ENCODE results near the gene IGF2BP1.
"Not testable (repeated sequence)": the region's sequence is repeated elsewhere in the genome, so short reads cannot be mapped to it uniquely, and the experiment has no call there.

IGF2BP1 gene

DNA sequence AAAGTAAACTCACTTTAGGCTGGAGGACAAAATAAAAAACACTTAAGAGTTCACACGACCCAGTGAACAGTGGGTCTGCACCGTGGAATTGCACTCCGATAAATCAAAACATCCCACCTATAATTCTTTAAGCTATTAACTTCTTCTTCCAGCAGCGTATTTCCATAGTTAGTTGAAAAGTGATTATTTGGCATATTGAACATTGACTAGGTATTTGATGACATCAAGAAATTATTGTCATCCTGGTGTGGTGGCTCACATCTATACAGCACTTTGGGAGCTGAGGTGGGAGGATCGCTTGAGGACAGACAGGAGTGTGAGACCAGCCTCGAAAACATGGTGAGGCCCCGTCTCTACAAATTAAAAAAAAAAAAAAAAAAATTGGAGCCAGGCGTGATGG, 23.4 kb downstream of the IGF2BP1 start:
- no peak for DNase-seq (ENCODE audit: low read depth, low spot score)

DNA sequence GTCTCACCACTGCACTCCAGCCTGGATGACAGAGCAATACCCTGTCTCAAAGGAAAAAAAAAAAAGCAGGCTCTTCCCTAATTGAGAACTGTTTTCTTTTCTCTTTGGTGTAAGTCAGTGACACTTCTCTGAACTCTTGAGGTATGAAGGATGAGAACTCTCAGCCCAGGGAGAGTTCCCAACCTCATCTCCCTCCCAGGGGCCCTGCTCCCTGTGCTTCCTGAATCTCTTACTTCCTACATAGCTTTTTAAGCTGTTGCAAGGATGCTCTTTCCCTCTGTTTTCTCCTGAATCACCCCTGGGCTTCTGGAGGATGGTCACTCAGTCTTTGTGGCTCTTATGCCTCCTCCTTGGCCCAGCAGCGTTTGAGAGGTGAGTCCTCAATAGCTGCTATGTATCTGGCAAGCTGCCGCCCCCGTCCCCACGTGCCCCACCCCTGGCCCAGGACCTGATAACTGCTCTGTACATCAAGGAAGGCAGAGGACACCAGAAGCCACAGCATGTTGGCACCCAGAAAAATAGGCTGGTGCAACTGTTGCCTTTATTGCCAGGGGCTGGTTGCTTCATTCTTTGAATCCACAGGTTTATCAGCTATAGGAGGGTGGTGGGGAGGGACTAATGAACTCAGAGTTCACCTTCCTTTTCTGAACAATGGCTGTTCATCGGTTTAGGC, 24.0 kb downstream of the IGF2BP1 start:
- no peak for DNase-seq (ENCODE audit: low read depth, low spot score)

- DNase-seq (ENCODE audit: low read depth, low spot score), result no peak
Measured at GRCh38 chr17:49021768-49022103, 24.6 kb downstream of the IGF2BP1 start.

DNA sequence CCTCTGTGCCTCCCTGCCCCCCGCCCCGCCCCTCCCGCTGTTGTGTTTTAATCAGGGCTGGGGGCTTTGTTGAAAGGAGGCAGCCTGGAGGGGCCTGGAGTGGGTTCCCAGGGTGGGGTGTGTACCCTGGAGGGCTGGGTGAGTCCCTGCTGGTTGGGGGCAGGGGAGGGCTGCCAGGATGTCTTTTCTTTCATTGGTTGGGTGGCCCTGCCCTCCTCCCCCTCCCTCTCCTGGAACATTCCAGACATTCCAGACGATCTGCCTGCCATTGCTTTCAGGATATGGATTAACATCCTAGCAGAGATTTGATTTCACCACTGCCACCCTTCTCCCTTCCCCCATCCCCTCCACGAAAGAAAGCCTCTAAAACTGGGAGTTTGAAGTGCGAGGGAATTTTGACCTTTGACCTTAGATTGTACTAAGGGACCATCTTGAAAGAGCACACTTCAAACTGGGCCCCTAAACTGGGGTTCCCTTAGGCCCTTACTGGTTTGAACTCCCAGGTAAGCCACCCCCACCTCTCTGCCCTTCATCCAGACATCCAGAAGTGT, 25.3 kb downstream of the IGF2BP1 start:
- DNase-seq (ENCODE audit: low read depth, low spot score), result peak; percentile 93

DNA sequence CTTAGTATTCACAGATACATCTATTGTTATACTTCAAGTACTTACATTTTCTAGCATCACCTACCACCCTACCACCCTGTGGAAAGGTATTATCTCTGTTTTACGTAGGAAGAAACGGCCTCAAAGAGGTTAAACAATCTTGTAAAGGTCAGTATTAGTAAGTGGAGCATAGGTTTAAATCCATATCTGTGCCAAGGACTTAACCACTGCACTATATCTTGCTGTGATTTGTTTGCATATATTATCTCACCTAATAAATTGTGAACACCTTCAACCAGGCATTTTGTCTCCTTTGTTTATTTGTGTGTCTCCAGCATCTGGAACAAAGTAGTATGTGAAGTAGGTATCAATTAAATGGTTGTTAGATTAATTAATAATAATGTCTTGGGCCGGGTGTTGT, 27.3 kb downstream of the IGF2BP1 start:
- no peak for DNase-seq (ENCODE audit: low read depth, low spot score)

DNA sequence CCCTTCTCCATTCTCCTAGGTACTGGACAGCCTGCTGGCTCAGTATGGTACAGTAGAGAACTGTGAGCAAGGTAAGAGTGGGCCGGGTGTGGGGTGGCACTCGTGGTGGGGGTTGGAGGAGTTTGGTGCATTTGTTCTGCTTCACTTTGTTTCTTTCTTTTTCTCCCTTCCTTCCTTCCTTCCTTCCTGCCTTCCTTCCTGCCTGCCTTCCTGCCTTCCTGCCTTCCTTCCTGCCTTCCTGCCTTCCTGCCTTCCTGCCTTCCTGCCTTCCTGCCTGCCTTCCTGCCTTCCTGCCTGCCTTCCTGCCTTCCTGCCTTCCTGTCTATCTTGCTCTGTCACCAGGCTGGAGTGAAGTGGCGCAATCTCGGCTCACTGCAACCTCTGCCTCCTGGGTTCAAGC, 29.3 kb downstream of the IGF2BP1 start:
- DNase-seq (ENCODE audit: low read depth, low spot score), result not testable (repeated sequence)

GRCh38 chr17:49028271-49028670, 31.1 kb downstream of the IGF2BP1 start:
- DNase-seq (ENCODE audit: low read depth, low spot score), result no peak

- peak; percentile 21 for DNase-seq (ENCODE audit: low read depth, low spot score)
Measured at GRCh38 chr17:49029801-49030200, 32.6 kb downstream of the IGF2BP1 start.

- peak; percentile 89 for DNase-seq (ENCODE audit: low read depth, low spot score)
Measured at GRCh38 chr17:49031965-49032928, 35.1 kb downstream of the IGF2BP1 start.

DNA sequence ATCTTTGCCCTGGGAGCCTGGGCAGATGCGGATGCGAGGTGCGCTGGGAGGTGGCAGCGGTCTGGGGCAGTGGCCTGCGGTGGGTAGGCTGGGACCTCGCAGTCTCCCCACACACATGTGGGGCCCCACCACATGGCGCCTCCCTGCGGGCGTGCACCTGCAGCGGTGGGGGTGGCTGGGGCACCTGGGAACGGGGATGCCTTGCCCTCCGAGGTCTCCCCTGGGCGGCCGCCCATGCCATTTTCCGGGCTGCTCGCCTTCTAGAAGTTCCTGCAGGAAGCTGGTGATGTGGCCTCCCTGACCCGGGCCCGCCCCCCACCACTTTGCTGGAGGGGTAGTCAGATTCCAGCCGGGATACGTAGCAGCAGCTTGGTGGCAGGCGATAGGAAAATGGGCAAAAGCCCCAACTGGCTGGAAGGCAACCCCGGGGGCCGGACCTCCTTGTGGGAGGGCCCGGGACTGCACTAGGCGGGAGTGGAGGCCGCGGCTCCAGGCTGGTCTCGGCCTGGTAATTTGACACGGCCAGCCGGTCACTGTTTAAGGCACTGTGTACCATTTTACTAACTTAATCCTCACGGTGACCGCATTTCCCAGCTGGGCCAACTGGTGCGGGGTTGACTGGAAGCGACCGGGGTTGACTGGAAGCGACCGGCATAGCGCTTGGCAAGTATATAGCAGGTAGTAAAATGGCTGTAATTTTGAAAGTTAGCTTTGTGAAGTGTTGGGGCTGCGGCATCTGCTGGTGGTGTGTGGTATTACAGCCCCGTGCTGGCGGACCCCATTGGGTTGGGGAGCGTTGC, 38.5 kb downstream of the IGF2BP1 start:
- DNase-seq (ENCODE audit: low read depth, low spot score), result peak; percentile 59

GRCh38 chr17:49036270-49036626, 39.1 kb downstream of the IGF2BP1 start:
- no peak for DNase-seq (ENCODE audit: low read depth, low spot score)

DNA sequence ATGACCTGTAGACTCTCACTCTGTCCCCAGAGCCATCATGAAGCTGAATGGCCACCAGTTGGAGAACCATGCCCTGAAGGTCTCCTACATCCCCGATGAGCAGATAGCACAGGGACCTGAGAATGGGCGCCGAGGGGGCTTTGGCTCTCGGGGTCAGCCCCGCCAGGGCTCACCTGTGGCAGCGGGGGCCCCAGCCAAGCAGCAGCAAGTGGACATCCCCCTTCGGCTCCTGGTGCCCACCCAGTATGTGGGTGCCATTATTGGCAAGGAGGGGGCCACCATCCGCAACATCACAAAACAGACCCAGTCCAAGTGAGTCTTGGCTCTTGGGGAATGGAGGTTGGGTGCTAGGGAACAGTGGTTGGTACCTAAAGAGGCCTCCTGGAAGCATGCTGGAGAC, 41.0 kb downstream of the IGF2BP1 start:
- DNase-seq (ENCODE audit: low read depth, low spot score), result no peak

GRCh38 chr17:49038544-49038943, 41.4 kb downstream of the IGF2BP1 start:
- DNase-seq (ENCODE audit: low read depth, low spot score), result no peak

- not testable (repeated sequence) for DNase-seq (ENCODE audit: low read depth, low spot score)
Measured at GRCh38 chr17:49039518-49039917, 42.3 kb downstream of the IGF2BP1 start.

GRCh38 chr17:49041527-49041926, 44.3 kb downstream of the IGF2BP1 start:
- no peak for DNase-seq (ENCODE audit: low read depth, low spot score)

DNA sequence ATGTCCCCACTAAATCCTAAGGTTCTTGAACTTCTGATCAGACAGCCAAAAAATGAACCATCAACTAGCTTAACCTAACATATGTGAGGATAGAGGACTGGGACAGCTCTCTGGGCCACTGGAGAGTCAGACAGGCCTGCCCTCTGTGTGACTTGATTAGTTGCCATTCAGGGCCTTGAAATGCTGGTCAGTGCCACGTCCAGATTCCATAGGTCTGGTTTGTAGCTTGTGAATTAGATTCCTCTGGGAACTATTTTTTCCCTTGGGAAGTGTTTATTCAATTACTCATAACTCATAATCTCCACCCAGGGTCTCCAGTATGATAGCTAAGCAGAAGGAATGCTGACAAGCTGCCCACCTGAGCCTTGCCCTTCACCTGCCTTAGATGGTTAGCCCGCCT, 48.2 kb downstream of the IGF2BP1 start:
- no peak for DNase-seq (ENCODE audit: low read depth, low spot score)

GRCh38 chr17:49046912-49047311, 49.7 kb downstream of the IGF2BP1 start:
- no peak for DNase-seq (ENCODE audit: low read depth, low spot score)

DNA sequence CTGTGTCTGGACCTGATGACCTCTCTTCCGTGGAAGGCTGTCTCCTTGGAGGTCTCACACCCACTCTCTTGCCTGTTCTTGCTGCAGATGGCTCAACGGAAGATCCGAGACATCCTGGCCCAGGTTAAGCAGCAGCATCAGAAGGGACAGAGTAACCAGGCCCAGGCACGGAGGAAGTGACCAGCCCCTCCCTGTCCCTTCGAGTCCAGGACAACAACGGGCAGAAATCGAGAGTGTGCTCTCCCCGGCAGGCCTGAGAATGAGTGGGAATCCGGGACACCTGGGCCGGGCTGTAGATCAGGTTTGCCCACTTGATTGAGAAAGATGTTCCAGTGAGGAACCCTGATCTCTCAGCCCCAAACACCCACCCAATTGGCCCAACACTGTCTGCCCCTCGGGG, 52.1 kb downstream of the IGF2BP1 start:
- no peak for DNase-seq (ENCODE audit: low read depth, low spot score)

- no peak for DNase-seq (ENCODE audit: low read depth, low spot score)
Measured at GRCh38 chr17:49050611-49051010, 53.4 kb downstream of the IGF2BP1 start.

DNA sequence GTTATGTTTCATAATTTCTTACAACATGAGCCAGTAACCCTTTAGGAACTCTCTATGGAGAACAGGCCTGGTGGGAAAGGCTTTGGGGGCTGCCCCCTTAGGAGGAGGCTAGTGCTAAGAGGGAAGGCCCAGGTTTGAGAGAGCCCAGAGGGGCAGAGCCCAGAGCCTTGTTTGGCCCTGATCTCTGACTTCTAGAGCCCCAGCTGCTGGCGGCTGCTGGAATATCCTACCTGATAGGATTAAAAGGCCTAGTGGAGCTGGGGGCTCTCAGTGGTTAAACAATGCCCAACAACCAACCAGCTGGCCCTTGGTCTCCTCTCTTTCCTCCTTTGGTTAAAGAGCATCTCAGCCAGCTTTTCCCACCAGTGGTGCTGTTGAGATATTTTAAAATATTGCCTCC, 54.1 kb downstream of the IGF2BP1 start:
- DNase-seq (ENCODE audit: low read depth, low spot score), result no peak

- no peak for DNase-seq (ENCODE audit: low read depth, low spot score)
Measured at GRCh38 chr17:49053171-49053829, 56.1 kb downstream of the IGF2BP1 start.

Measured in astrocyte of the hippocampus (primary cell).